Adipose tissue (tissue), 3 donors: ENCODE measurements around the gene COQ4. TPM values are rescaled to one million over a fixed set of nuclear protein-coding genes. Genes with fewer than 3 reads are reported as not detected.
"Not testable (repeated sequence)": the region's sequence is repeated elsewhere in the genome, so short reads cannot be mapped to it uniquely, and the experiment has no call there.

Source experiments
- H3K27ac ChIP-seq: one replicate; pipeline ENCODE4 v1.5.1; 2013; ENCODE audit warnings: low read depth, low read length
- WGBS, 3 donors: extraction: QIAGEN DNeasy Blood & Tissue Kit; methylation state at CpG; one replicate each; pipeline ENCODE4 v1.1.7; 2013; 5-methylcytosine and 5-hydroxymethylcytosine counted together
- polyA plus RNA-seq, 3 donors: library from polyadenylated mRNA; stranded (reverse); fragments of 200-250 nt; gene quantifications; one replicate each; pipeline ENCODE4 v1.2.3, GENCODE V29; 2013
- donor health status: healthy with polysubstance abuse.
- donor health status: Bipolar disorder and iron deficiency.
- donor health status: healthy.

Gene COQ4
- polyA plus RNA-seq = 10 to 100 TPM; 30.6 to 46.2 (median 42.0) TPM

GRCh38 chr9:128322404-128323211 lies at the start of gene COQ4, which contains the start of gene TRUB2:
TSS of gene COQ4 (plus strand) at chr9:128322839. CDS start at chr9:128322859, 20 bp downstream.
TSS of gene TRUB2 (minus strand) at chr9:128322447. CDS start at chr9:128322408, 39 bp downstream.
- WGBS, 3 donors = 0% methylated on average over 83 of the region's 83 CpGs
- no peak within 1 kb of the TSS for H3K27ac ChIP-seq

- no peak overlapping the region for H3K27ac ChIP-seq
- 55 to 69% (median 68%) methylated on average over 8 of the region's 8 CpGs for WGBS, 3 donors
Observed at GRCh38 chr9:128274245-128274644, 48.4 kb upstream of the COQ4 start.

GRCh38 chr9:128275198-128276007 lies 47.2 kb upstream of the COQ4 start, which contains the start of gene GOLGA2:
TSS of gene GOLGA2 (minus strand) at chr9:128276007. CDS start at chr9:128275976, 31 bp downstream.
- H3K27ac ChIP-seq = no peak within 1 kb of the TSS
- WGBS, 3 donors = 1% methylated on average over 51 to 57 of the region's 57 CpGs

- H3K27ac ChIP-seq = no peak within 1 kb of the TSS
Observed at GRCh38 chr9:128276008-128276573, 46.5 kb upstream of the COQ4 start, which contains the start of gene SWI5. TSS of gene SWI5 (plus strand) at chr9:128276276.

GRCh38 chr9:128276574-128277270 lies 45.9 kb upstream of the COQ4 start:
- no peak overlapping the region for H3K27ac ChIP-seq
- 8 to 11% (median 10%) methylated on average over 23 of the region's 23 CpGs for WGBS, 3 donors

More at GRCh38 chr9:128276008-128276573, 46.5 kb upstream of the COQ4 start, which contains the start of gene SWI5:
- WGBS, 3 donors = 0 to 1% (median 0%) methylated on average over 38 of the region's 38 CpGs

GRCh38 chr9:128279088-128280073 lies 43.3 kb upstream of the COQ4 start:
- WGBS, 3 donors = 61 to 76% (median 62%) methylated on average over 22 of the region's 22 CpGs
- H3K27ac ChIP-seq = not testable (repeated sequence)

- no peak overlapping the region for H3K27ac ChIP-seq
- WGBS, 3 donors = 51 to 93% (median 76%) methylated on average over 5 of the region's 5 CpGs
Observed at GRCh38 chr9:128280084-128280622, 42.5 kb upstream of the COQ4 start.

GRCh38 chr9:128282500-128282899 lies 40.1 kb upstream of the COQ4 start:
- H3K27ac ChIP-seq = no peak overlapping the region
- WGBS, 3 donors = 94 to 96% (median 96%) methylated on average over 6 of the region's 6 CpGs

- no peak overlapping the region for H3K27ac ChIP-seq
- 95 to 96% (median 96%) methylated on average over 12 of the region's 12 CpGs for WGBS, 3 donors
Observed at GRCh38 chr9:128285033-128285784, 37.4 kb upstream of the COQ4 start.

GRCh38 chr9:128286440-128286839 lies 36.2 kb upstream of the COQ4 start:
- WGBS, 3 donors = 64 to 70% (median 67%) methylated on average over 6 of the region's 6 CpGs
- no peak overlapping the region for H3K27ac ChIP-seq

GRCh38 chr9:128288273-128289004 lies 34.2 kb upstream of the COQ4 start:
- H3K27ac ChIP-seq = no peak overlapping the region
- 85 to 88% (median 86%) methylated on average over 11 of the region's 11 CpGs for WGBS, 3 donors

- H3K27ac ChIP-seq = no peak overlapping the region
Observed at GRCh38 chr9:128292009-128292408, 30.6 kb upstream of the COQ4 start.

GRCh38 chr9:128293091-128293490 lies 29.5 kb upstream of the COQ4 start:
- WGBS, 3 donors = 86 to 89% (median 88%) methylated on average over 4 of the region's 4 CpGs
- no peak overlapping the region for H3K27ac ChIP-seq

More at GRCh38 chr9:128292009-128292408, 30.6 kb upstream of the COQ4 start:
- WGBS, 3 donors = 93 to 94% (median 93%) methylated on average over 3 of the region's 3 CpGs

GRCh38 chr9:128294142-128294541 lies 28.5 kb upstream of the COQ4 start:
- 83 to 97% (median 86%) methylated on average over 4 of the region's 4 CpGs for WGBS, 3 donors
- no peak overlapping the region for H3K27ac ChIP-seq
